Right lobe of liver (tissue), 6 donors: ENCODE data around the gene ZNF90. TPM values are rescaled to one million over a fixed set of nuclear protein-coding genes. Genes with fewer than 3 reads are reported as not detected.

Experiments
- ATAC-seq, 4 donors: fragments of 200-7000 bp; cut with Tn5 transposase; one replicate each; pipeline ENCODE4 v1.9.1; 2020; ENCODE audit warnings: mild to moderate bottlenecking in 4 of 4, moderate library complexity in 4 of 4
- DNase-seq, 3 donors: peaks; one replicate each; pipeline ENCODE4 v3.0.0-alpha.2; 2020
- H3K27ac ChIP-seq, 3 donors: fragments of 200-600 bp; one replicate each; pipeline ENCODE4 v1.8.0; 2022
- H3K27me3 ChIP-seq, 2 donors: fragments of 200-600 bp; one replicate each; pipeline ENCODE4 v1.8.0; 2022
- H3K36me3 ChIP-seq, 4 donors: fragments of 200-600 bp; sonication (generic) in 1 of 4; one replicate each; pipeline versions ENCODE4 v1.5.1 to v1.8.0; 2017 to 2022; ENCODE audit warnings: control low read depth in 1 of 4
- H3K4me1 ChIP-seq, 4 donors: fragments of 200-600 bp; sonication (generic) in 1 of 4; one replicate each; pipeline versions ENCODE4 v1.5.1 to v1.8.0; 2017 to 2022; ENCODE audit warnings: control low read depth in 1 of 4
- H3K4me3 ChIP-seq, 3 donors: fragments of 200-600 bp; one replicate each; pipeline ENCODE4 v1.8.0; 2022
- H3K9me3 ChIP-seq, 4 donors: fragments of 200-600 bp; sonication (generic) in 1 of 4; one replicate each; pipeline versions ENCODE4 v1.5.1 to v1.8.0; 2017 to 2022; ENCODE audit warnings: control low read depth in 1 of 4
- CTCF ChIP-seq, 4 donors: fragments of 200-600 bp in 3 of 4; fragments of 450-650 bp in 1 of 4; IDR thresholded peaks; one replicate each; pipeline versions ENCODE4 v1.5.1 to v1.8.0; 2016 to 2022; ENCODE audit warnings: antibody characterized with exemption in 4 of 4, mild to moderate bottlenecking in 2 of 4
- POLR2A ChIP-seq: fragments of 450-650 bp; IDR thresholded peaks from one replicate; pipeline ENCODE4 v1.6.1; 2017; ENCODE audit warnings: antibody characterized with exemption, mild to moderate bottlenecking
- WGBS: methylation state at CpG from one replicate; pipeline ENCODE4 v1.1.6; 2018; ENCODE audit warnings: low coverage, low lambda C conversion rate; ENCODE audit not compliant: insufficient coverage; ENCODE audit errors: missing lambda C conversion rate; 5-methylcytosine and 5-hydroxymethylcytosine counted together
- intact Hi-C, 2 donors: fragments of 100-400 bp; cut with DNase I; formaldehyde crosslinking; loops; one replicate each; pipeline versions ENCODE4 v1.11.2 to v1.14.1; 2022
- long read RNA-seq: library from polyadenylated mRNA; unstranded; transcript quantifications from one replicate; pipeline ENCODE4 v2.0.0, GENCODE V29; 2019
- total RNA-seq, 6 experiments: library from RNA; depleted of rRNA in 2 of 6; stranded (reverse); fragments of >200 nt in 2 of 6; fragmentation: NEBNext Ultra II Directional in 3 of 6; extraction: Animal tissue kit (Norgen Biotek cat#: 25700) in 3 of 6; gene quantifications; one replicate each; pipeline versions ENCODE4 v1.1.0 to v1.2.4, GENCODE V29; 2016 to 2023
- donor health status: DM: no; HTN: yes; CAD: no.
- donor health status: DM: no; HTN: no; CAD: no.
- donor health status: DM: no; HTN: no; CAD: no.
- donor health status: DM: no; HTN: yes; CAD: no.
- donor health status: DM: no; HTN: yes; CAD: no.

ZNF90 gene
- under 1 TPM; 0.18 to 0.54 (median 0.24) TPM for total RNA-seq
- long read RNA-seq, result 0 reads

DNA sequence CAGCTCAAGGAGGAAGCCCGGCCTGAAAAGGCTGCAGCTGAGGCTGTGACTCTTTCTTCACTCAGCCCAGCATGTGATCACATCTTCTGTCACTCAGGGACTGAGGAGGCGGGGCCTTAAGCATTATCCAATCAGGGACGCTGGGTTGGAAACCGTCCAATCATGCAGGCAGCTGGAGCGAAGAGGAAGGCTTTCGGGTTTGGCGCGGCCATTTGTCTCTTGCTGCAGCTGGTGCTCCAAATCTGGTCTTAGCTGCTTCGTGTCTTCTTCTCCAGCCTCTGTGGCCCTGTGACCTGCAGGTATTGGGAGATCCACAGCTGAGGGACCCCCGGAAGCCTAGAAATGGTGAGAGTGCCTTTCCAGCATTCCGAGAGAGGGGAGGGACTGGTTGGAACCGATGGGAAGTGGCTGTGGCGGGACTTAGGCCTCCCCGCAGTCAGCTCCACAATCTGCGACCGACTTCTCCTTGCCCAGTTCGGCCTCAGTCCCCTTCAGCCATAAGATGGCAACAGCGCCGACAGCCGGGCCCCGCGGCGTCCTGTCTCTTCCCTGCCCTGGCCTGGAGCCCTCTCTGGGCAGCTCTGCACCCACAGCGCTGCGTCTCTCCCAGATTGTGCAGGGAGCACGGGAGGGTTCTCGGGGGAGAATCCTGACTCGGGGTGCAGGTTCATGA, at the start of gene ZNF90:
Gene ZNF90, plus strand, starts transcription at position 210 of the 673 bp plus-strand sequence. Its CDS starts 133 bp downstream, at position 343.
- Histone ChIP-seq H3K4me1 (no peaks in the 10 kb centered on the region), H3K36me3 (no peaks in the 10 kb centered on the region), H3K27me3 (no peaks in the 10 kb centered on the region), H3K27ac (no peak within 1 kb of the TSS), H3K4me3 (peak within 1 kb of the TSS; percentile 25 to 48 (median 35)), H3K9me3 (no peaks in the 10 kb centered on the region)
- WGBS, result 4% methylated on average over 24 of the region's 28 CpGs
- DNase-seq (peak; percentile 77 to 80 (median 78)), ATAC-seq (peak; percentile 85 to 93 (median 91))
- no peak for TF ChIP-seq POLR2A
- TF ChIP-seq CTCF (IDR thresholded peaks at IDR 0.05), result no peak
- intact Hi-C loops, result no loop called here

DNA sequence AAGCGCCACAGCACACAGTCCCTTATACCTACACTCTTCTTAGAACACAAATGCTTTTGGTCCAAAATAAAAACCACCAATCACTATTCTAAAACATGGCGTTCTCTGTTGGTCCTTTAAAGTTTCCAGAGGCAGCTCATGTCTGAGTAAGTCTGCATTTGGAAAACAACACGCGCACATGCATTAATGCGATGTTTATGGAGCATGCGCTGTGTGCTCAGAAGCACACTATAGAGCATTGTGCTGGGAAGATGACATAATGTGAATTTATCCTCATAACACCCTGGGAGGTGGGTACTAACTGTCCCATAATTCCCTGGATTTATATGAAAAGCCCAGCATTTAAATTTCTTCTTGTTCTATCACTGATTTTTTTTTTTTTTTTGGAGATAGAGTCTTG, 49.2 kb upstream of the ZNF90 start:
- no peak for TF ChIP-seq CTCF (IDR thresholded peaks at IDR 0.05)
- no peak for TF ChIP-seq POLR2A
- Histone ChIP-seq H3K9me3 (no peaks in the 10 kb centered on the region), H3K36me3 (peaks cover 0 to 9% (median 0%) of the 10 kb centered on the region in 4 donors), H3K4me3 (no peak overlapping the region), H3K27ac (no peak overlapping the region), H3K27me3 (no peaks in the 10 kb centered on the region), H3K4me1 (no peaks in the 10 kb centered on the region)
- ATAC-seq (no peak), DNase-seq (no peak)
- 96% methylated on average over 6 of the region's 6 CpGs for WGBS
- intact Hi-C loops, result no loop called here

DNA sequence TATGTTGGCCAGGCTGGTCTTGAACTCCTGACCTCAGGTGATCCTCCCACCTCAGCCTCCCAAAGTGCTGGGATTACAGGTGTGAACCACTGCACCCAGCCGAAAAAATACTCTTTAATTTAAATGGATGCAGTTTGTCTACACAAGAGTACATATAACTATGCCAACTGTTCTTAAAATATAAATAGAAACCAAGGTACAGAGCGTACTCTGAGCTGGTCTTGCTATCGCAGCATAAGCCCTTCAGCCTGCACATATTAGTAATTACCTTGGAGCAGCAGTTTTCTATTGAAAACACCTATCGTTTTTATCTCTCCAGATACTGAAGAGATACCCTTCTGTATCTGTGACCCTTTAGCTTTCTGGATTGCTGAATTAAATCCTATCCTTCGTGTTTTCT, 41.9 kb upstream of the ZNF90 start:
- ATAC-seq, result no peak
- no peak for DNase-seq
- Histone ChIP-seq H3K36me3 (no peaks in the 10 kb centered on the region), H3K27me3 (no peaks in the 10 kb centered on the region), H3K4me1 (no peaks in the 10 kb centered on the region), H3K9me3 (no peaks in the 10 kb centered on the region), H3K27ac (no peak overlapping the region), H3K4me3 (no peak overlapping the region)
- intact Hi-C loops, result no loop called here
- TF ChIP-seq CTCF (IDR thresholded peaks at IDR 0.05) (no peak), POLR2A (no peak)
- 89% methylated on average over 5 of the region's 5 CpGs for WGBS

DNA sequence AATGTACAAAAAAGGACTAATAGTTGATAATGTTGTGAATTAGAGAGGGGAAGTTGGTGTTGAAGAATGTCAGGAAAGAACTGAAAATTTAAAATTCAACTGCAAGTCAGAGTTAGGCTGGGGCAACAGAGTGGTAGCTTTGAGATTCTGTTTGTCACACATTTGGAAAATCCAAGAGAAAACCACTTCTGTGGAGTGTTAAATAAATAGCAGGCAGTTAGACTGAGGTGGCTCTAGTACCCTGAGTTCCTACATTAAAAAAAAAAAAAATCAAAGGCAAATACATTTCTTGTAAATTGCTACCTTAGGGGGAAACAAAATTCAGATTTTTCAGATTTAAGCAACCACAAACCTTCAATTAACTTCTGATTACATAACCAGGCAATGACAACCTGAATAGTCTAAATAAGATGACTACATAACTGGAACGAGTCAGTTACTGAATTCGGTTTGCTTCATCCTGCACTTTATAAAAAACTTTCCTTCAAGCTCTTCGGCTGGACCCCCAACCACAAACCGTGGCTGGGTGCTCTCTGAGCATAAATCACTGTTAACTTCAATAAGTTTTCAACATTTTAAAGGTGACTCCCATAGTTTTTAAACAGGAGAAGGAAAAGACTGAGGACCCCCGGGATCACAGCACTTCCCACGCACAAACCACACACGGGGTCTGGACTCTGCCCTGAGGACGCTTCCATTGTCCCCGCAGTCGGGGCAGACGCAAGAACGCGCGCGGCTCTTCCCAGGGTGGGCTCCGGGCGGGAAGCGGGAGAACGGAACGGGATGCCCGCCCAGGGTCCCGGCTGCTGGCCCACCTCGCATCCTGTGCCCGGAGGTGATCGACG, 39.2 kb upstream of the ZNF90 start:
- ATAC-seq, result peak in 2 of 4 donors; percentile 29 to 48

More for the DNA sequence above, 39.2 kb upstream of the ZNF90 start:
- intact Hi-C loops, result no loop called here
- H3K27me3 ChIP-seq, result no peaks in the 10 kb centered on the region
- peak overlapping the region; percentile 54 to 92 (median 62) for H3K4me3 ChIP-seq
- H3K4me1 ChIP-seq, result no peaks in the 10 kb centered on the region
- WGBS, result under 1% methylated on average over 13 of the region's 26 CpGs
- H3K36me3 ChIP-seq, result no peaks in the 10 kb centered on the region
- DNase-seq, result no peak
- no peaks in the 10 kb centered on the region for H3K9me3 ChIP-seq
- no peak for TF ChIP-seq POLR2A
- TF ChIP-seq CTCF (IDR thresholded peaks at IDR 0.05), result no peak
- peak overlapping the region; percentile 40 to 65 (median 63) for H3K27ac ChIP-seq
